Endothelial cell of umbilical vein (primary cell): ENCODE measurements around the gene RIMBP2. TPM values are rescaled to one million over a fixed set of nuclear protein-coding genes. Genes with fewer than 3 reads are reported as not detected.

Source experiments
- BruUV-seq: library from RNA; stranded (reverse); fragments of 400-500 nt; replicated peaks from 2 replicates; lab custom pipeline; 2021; lab: Mats Ljungman, UMichigan
- CTCF ChIA-PET: fragments of 300-600, 350-600 bp; sonication (Branson Sonifier 250); formaldehyde crosslinking; loops from one replicate; lab custom pipeline; 2021; ENCODE audit warnings: antibody characterized with exemption, inconsistent platforms; lab: Charles Lee
- POLR2A ChIA-PET: fragments of 300-600, 350-600 bp; sonication (Branson Sonifier 250); formaldehyde crosslinking; loops from one replicate; lab custom pipeline; 2021; ENCODE audit warnings: antibody characterized with exemption, inconsistent platforms; lab: Charles Lee
- DNase-seq: peaks from one replicate; pipeline ENCODE4 v3.0.0-alpha.2; 2011; ENCODE audit warnings: low read depth, low spot score
- FAIRE-seq: peaks from 2 replicates; lab custom pipeline; 2011; peaks lifted over from hg19 to GRCh38; lab: Jason Lieb, UNC
- H2AFZ ChIP-seq: 2 replicates; pipeline ENCODE4 v1.6.0; 2012; ENCODE audit warnings: low read depth, low read length, control low read depth, inconsistent platforms
- H3K27ac ChIP-seq: 2 replicates; pipeline ENCODE4 v1.5.1; 2011; ENCODE audit warnings: low read depth, mild to moderate bottlenecking, control low read depth, low read length, moderate library complexity; ENCODE audit not compliant: insufficient read depth
- H3K27me3 ChIP-seq, 2 experiments: 2 replicates each; pipeline versions ENCODE4 v1.6.0 to v1.6.1; 2011; ENCODE audit warnings: low read length in 2 of 2, mixed read lengths in 1 of 2; ENCODE audit not compliant: control insufficient read depth in 2 of 2, insufficient read depth in 2 of 2
- H3K36me3 ChIP-seq, 2 experiments: 2 replicates in 1 of 2; 3 replicates in 1 of 2; pipeline ENCODE4 v1.5.1; 2011; ENCODE audit warnings: low read length in 2 of 2, mild to moderate bottlenecking in 1 of 2, moderate library complexity in 1 of 2; ENCODE audit not compliant: control insufficient read depth in 2 of 2, insufficient read depth in 2 of 2; ENCODE audit errors: extremely low read depth in 1 of 2
- H3K4me1 ChIP-seq: 3 replicates; pipeline ENCODE4 v1.5.1; 2011; ENCODE audit warnings: mild to moderate bottlenecking, low read length; ENCODE audit not compliant: control insufficient read depth, insufficient read depth; ENCODE audit errors: extremely low read depth
- H3K4me2 ChIP-seq: 2 replicates; pipeline ENCODE4 v1.6.1; 2011; ENCODE audit warnings: low read length, control low read depth, mixed read lengths; ENCODE audit not compliant: insufficient read depth
- H3K4me3 ChIP-seq, 3 experiments: fragments of 200-600 bp in 1 of 3; sonication (generic), shearing (Covaris generic) in 1 of 3; replicated peaks in 1 of 3; 2 replicates each; pipeline ENCODE4 v1.5.1; 2011 to 2016; ENCODE audit warnings: control low read depth in 3 of 3, low read length in 3 of 3, mild to moderate bottlenecking in 2 of 3, inconsistent platforms in 1 of 3, low read depth in 1 of 3, moderate library complexity in 1 of 3; ENCODE audit not compliant: insufficient read depth in 1 of 3
- H3K79me2 ChIP-seq: 2 replicates; pipeline ENCODE4 v1.6.0; 2012; ENCODE audit warnings: low read length, inconsistent platforms; ENCODE audit not compliant: control insufficient read depth, insufficient read depth
- H3K9ac ChIP-seq: replicated peaks from 2 replicates; pipeline ENCODE3; 2011; ENCODE audit warnings: low read length, control low read depth; ENCODE audit not compliant: insufficient read depth; ENCODE audit errors: extremely low read depth
- H3K9me1 ChIP-seq: replicated peaks from 3 replicates; pipeline ENCODE4 v1.6.0; 2011; ENCODE audit warnings: mild to moderate bottlenecking, low read length; ENCODE audit not compliant: control insufficient read depth, insufficient read depth; ENCODE audit errors: extremely low read depth
- H3K9me3 ChIP-seq: replicated peaks from 2 replicates; pipeline ENCODE4 v1.5.1; 2012; ENCODE audit warnings: low read length, inconsistent platforms; ENCODE audit not compliant: control insufficient read depth, insufficient read depth
- H4K20me1 ChIP-seq: replicated peaks from 2 replicates; pipeline ENCODE3; 2011; ENCODE audit warnings: mild to moderate bottlenecking, low read length; ENCODE audit not compliant: control insufficient read depth, insufficient read depth; ENCODE audit errors: extremely low read depth
- CTCF ChIP-seq, 2 donors: IDR thresholded peaks; 1 replicate in 1 of 2; 2 replicates in 1 of 2; pipeline ENCODE4 v1.5.1; 2011; ENCODE audit warnings: low read length in 2 of 2, mild to moderate bottlenecking in 2 of 2, moderate library complexity in 2 of 2, control low read depth in 1 of 2, inconsistent platforms in 1 of 2, low read depth in 1 of 2; ENCODE audit not compliant: insufficient read depth in 1 of 2; ENCODE audit errors: extremely low read depth in 1 of 2
- EZH2 ChIP-seq: IDR thresholded peaks from 2 replicates; pipeline ENCODE4 v1.6.1; 2012; ENCODE audit warnings: borderline replicate concordance, low read depth, mild to moderate bottlenecking, moderate library complexity, low read length, inconsistent platforms; ENCODE audit not compliant: severe bottlenecking
- FOS ChIP-seq: IDR thresholded peaks from 2 replicates; pipeline ENCODE4 v1.6.1; 2011; ENCODE audit warnings: mild to moderate bottlenecking, low read length, moderate library complexity, borderline replicate concordance; ENCODE audit not compliant: insufficient read depth
- GATA2 ChIP-seq: IDR thresholded peaks from 2 replicates; pipeline ENCODE4 v1.7.0; 2011; ENCODE audit warnings: low read depth, mild to moderate bottlenecking, moderate library complexity, mixed read lengths, low read length; ENCODE audit not compliant: insufficient read length, insufficient read depth
- MAX ChIP-seq: IDR thresholded peaks from 2 replicates; pipeline ENCODE4 v1.6.1; 2011; ENCODE audit not compliant: insufficient read depth, insufficient read length
- MYC ChIP-seq: IDR thresholded peaks from one replicate; pipeline ENCODE4 v1.6.1; 2011; ENCODE audit warnings: mild to moderate bottlenecking, low read depth, low read length
- POLR2A ChIP-seq: IDR thresholded peaks from 2 replicates; pipeline ENCODE4 v1.6.1; 2012; ENCODE audit warnings: low read depth, mild to moderate bottlenecking, control low read depth, low read length
- POLR2AphosphoS5 ChIP-seq: IDR thresholded peaks from 2 replicates; pipeline ENCODE4 v1.6.1; 2012; ENCODE audit warnings: low read depth, mild to moderate bottlenecking, control low read depth, low read length, moderate library complexity; ENCODE audit not compliant: insufficient read depth
- dilution Hi-C: fragments of 300-500 bp; cut with MboI; formaldehyde crosslinking; loops from one replicate; pipeline ENCODE4 v1.15.0; 2019; ENCODE audit warnings: low sequenced_read_pairs; ENCODE audit not compliant: extremely low pct_ligation_motif_present
- intact Hi-C: fragments of 100-400 bp; cut with micrococcal nuclease; formaldehyde crosslinking; loops from one replicate; pipeline ENCODE4 v1.10.0; 2022
- polyA plus RNA-seq, 4 experiments: library from polyadenylated mRNA; depleted of rRNA in 3 of 4; stranded (reverse) in 3 of 4; unstranded in 1 of 4; fragments of >200 nt; gene quantifications; 2 replicates each; pipeline versions ENCODE4 v1.2.1 to v1.2.3, GENCODE V29; 2011 to 2012; ENCODE audit warnings: missing spikeins in 1 of 4
- total RNA-seq: library from RNA; stranded (reverse); gene quantifications from 2 replicates; pipeline ENCODE4 v1.2.3, GENCODE V29; 2021

Gene RIMBP2
- total and polyA plus RNA-seq, 2 donors (not counting 3 experiments of a cell fraction or from before 2014, with no cell fraction given), result 0.04 TPM; not detected in 1

GRCh38 chr12:130428116-130428515 is 288.0 kb downstream of the RIMBP2 start:
- Histone ChIP-seq H3K27me3 (no peaks in the 10 kb centered on the region), H3K9me1 (no peaks in the 10 kb centered on the region), H3K79me2 (no peaks in the 10 kb centered on the region), H3K27ac (no peak overlapping the region), H3K9ac (no peak overlapping the region), H3K36me3 (no peaks in the 10 kb centered on the region), H4K20me1 (no peaks in the 10 kb centered on the region), H3K9me3 (peaks cover 7% of the 10 kb centered on the region), H3K4me2 (no peak overlapping the region), H3K4me1 (no peaks in the 10 kb centered on the region), H2AFZ (no peak overlapping the region), H3K4me3 (no peak overlapping the region)
- intact Hi-C loops, result no loop called here
- BruUV-seq, result no TSS peak
- dilution Hi-C loops, result no loop called here
- CTCF ChIA-PET, result no interaction called here
- POLR2A ChIA-PET, result no interaction called here
- TF ChIP-seq FOS, result no peak
- no peak for TF ChIP-seq CTCF (IDR thresholded peaks at IDR 0.05; ENCODE audit: extremely low read depth in 1 of 2, insufficient read depth in 1 of 2, low read depth in 1 of 2, low read length in 2 of 2)
- TF ChIP-seq GATA2, result no peak
- TF ChIP-seq POLR2A, result no peak
- TF ChIP-seq MYC, result no peak
- no peak for TF ChIP-seq EZH2
- no peak for TF ChIP-seq POLR2AphosphoS5
- TF ChIP-seq MAX, result no peak
- FAIRE-seq (no peak), DNase-seq (no peak)
